Adrenal gland (tissue), 5 donors: ENCODE results near the gene AP1AR.

ENCODE experiments used
- CTCF ChIP-seq, 6 experiments: fragments of 450-650 bp in 4 of 6; fragments of 200-600 bp in 2 of 6; sonication (generic) in 1 of 6; IDR thresholded peaks; 1 replicate in 5 of 6; 2 replicates in 1 of 6; pipeline versions ENCODE4 v1.5.1 to v1.8.0; 2016 to 2021; ENCODE audit warnings: antibody characterized with exemption in 6 of 6, mild to moderate bottlenecking in 2 of 6, moderate library complexity in 1 of 6
- POLR2A ChIP-seq, 2 donors: fragments of 450-650 bp; IDR thresholded peaks; one replicate each; pipeline ENCODE4 v1.6.1; 2017; ENCODE audit warnings: antibody characterized with exemption in 2 of 2, mild to moderate bottlenecking in 2 of 2, moderate library complexity in 1 of 2
- donor health status: DM: no; HTN: no; CAD: no.

GRCh38 chr4:112214390-112215264 is 17.0 kb upstream of the AP1AR start:
- TF ChIP-seq CTCF (IDR thresholded peaks at IDR 0.05) (peak; percentile 33 to 79 (median 60)), POLR2A (IDR thresholded peaks at IDR 0.05) (no peak)
